ENCODE results near the gene TNN. TPM values are rescaled to one million over a fixed set of nuclear protein-coding genes. Genes with fewer than 3 reads are reported as not detected.

TNN gene
- total and polyA plus RNA-seq, 10 of the 15 experiments (the other 5 are each of a cell fraction or from before 2014, with no cell fraction given) = 0.05 to 0.17 (median 0.11) TPM

- no peak for TF ChIP-seq ZNF687 (IDR thresholded peaks at IDR 0.05)
- TF ChIP-seq WRNIP1 (IDR thresholded peaks at IDR 0.05; ENCODE audit: borderline replicate concordance, low read depth, low read length) = no peak
- TF ChIP-seq RELB (IDR thresholded peaks at IDR 0.05; ENCODE audit: low read depth) = no peak
- no peak for TF ChIP-seq POU2F2 (IDR thresholded peaks at IDR 0.05; ENCODE audit: borderline replicate concordance, low read depth, low read length)
- no peak for TF ChIP-seq KLF5 (IDR thresholded peaks at IDR 0.05; ENCODE audit: partially characterized antibody)
These were observed 31.2 kb upstream of the TNN start (continued) for GRCh38 chr1:175036476-175036875.

GRCh38 chr1:175037416-175037815 lies 30.2 kb upstream of the TNN start:
- Histone ChIP-seq H4K20me1 (ENCODE audit: control insufficient read depth, insufficient read depth) (no peaks in the 10 kb centered on the region), H3K9me3 (replicated peaks; ENCODE audit: control insufficient read depth, insufficient read depth, low read length) (no peaks in the 10 kb centered on the region), H3K9ac (ENCODE audit: control insufficient read depth, insufficient read depth, low read length) (no peak overlapping the region), H3K36me3 (ENCODE audit: control insufficient read depth in 2 of 2, insufficient read depth in 2 of 2, low read length in 1 of 2) (no peaks in the 10 kb centered on the region), H2AFZ (ENCODE audit: control insufficient read depth, low read depth, low read length) (no peak overlapping the region), H3K79me2 (ENCODE audit: control insufficient read depth, insufficient read depth, low read length) (no peaks in the 10 kb centered on the region), H3K4me1 (ENCODE audit: control insufficient read depth, insufficient read depth, low read length) (no peaks in the 10 kb centered on the region), H3K4me3 (no peak overlapping the region), H3K27me3 (replicated peaks in 1 of 2; ENCODE audit: control insufficient read depth in 2 of 2, insufficient read depth in 2 of 2, low read length in 1 of 2) (peaks cover 0 to 3% of the 10 kb centered on the region in 2 experiments; a peak in 2 of 4 replicates), H3K27ac (ENCODE audit: control insufficient read depth, insufficient read depth) (no peak overlapping the region), H3K4me2 (ENCODE audit: control insufficient read depth, insufficient read depth) (no peak overlapping the region)
- in situ Hi-C loops (cut with MboI) = no loop called here
- ChIA-PET POLR2A (no interaction called here), RAD21 (ENCODE audit: unreplicated experiment) (interaction anchor here (1.6 kb wide), 1 partner anchor 88 kb away, joined by 4 read pairs; no protein-coding TSS in a partner anchor), CTCF (interaction anchor here (0.5 to 1.4 kb wide), 2 partner anchors 8 to 15 kb away, joined by 3 to 4 read pairs; no protein-coding TSS in a partner anchor), SMC1A (ENCODE audit: uncharacterized antibody, unreplicated experiment) (interaction anchor here (1.2 kb wide), 1 partner anchor 88 kb away, joined by 4 read pairs; no protein-coding TSS in a partner anchor)
- intact Hi-C loops (cut with micrococcal nuclease; ENCODE audit: unreplicated experiment) = no loop called here
- 12% methylated on average over 7 of the region's 7 CpGs for WGBS (ENCODE audit: insufficient coverage, insufficient replicate concordance, low lambda C conversion rate, missing lambda C conversion rate)
- DNase-seq (ENCODE audit: low read depth, low spot score) (no peak), FAIRE-seq (no peak), ATAC-seq (no peak)
- BruUV-seq (replicated peaks) = no TSS peak
- TF ChIP-seq NR2C2 (IDR thresholded peaks at IDR 0.05; ENCODE audit: borderline replicate concordance, control insufficient read depth, insufficient read length, low read depth) = no peak
- TF ChIP-seq NFIC (IDR thresholded peaks at IDR 0.05; ENCODE audit: low read depth, low read length) = no peak
- TF ChIP-seq USF1 (IDR thresholded peaks at IDR 0.05; ENCODE audit: borderline replicate concordance, extremely low read length, insufficient read depth, low read depth, low read length) = no peak
- TF ChIP-seq PAX5 (IDR thresholded peaks at IDR 0.05; ENCODE audit: borderline replicate concordance, low read depth, low read length) = no peak
- no peak for TF ChIP-seq SUZ12 (IDR thresholded peaks at IDR 0.05; ENCODE audit: unreplicated experiment)
- no peak for TF ChIP-seq TBL1XR1 (IDR thresholded peaks at IDR 0.05; ENCODE audit: low read depth, low read length)
- TF ChIP-seq SMAD1 (IDR thresholded peaks at IDR 0.05; ENCODE audit: low read depth, partially characterized antibody) = no peak
- TF ChIP-seq IRF3 (IDR thresholded peaks at IDR 0.05) = no peak
- no peak for TF ChIP-seq MEF2B (IDR thresholded peaks at IDR 0.05; ENCODE audit: partially characterized antibody, poor library complexity, severe bottlenecking)
- no peak for TF ChIP-seq TAF1 (IDR thresholded peaks at IDR 0.05; ENCODE audit: borderline replicate concordance, low read depth, low read length)

Measured in GM12878 (cell line).